ENCODE measurements around the gene CNDP2. TPM values are rescaled to one million over a fixed set of nuclear protein-coding genes. Genes with fewer than 3 reads are reported as not detected.

CNDP2 gene
- total RNA-seq, 1 donor from 2014 or later = 237 TPM

DNA sequence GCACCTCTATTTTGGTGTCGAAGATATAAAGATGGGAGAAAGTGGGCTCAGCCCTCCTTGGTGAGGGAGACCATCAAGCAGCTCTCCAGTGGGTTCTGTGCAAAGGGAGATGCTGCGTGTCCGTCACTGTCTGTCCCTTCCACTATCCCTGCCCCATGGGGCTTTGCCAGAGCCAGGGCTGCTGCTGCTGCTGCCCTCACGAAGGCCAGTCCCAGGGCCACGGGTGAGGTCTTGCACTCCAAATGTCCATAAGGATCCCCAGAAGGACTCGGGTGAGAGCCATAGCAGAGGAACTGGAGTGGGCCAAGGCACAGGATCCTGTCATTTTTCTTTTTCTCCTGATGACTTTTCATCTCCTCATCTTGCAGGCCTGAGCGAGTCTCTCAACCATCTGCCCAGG, 35.3 kb upstream of the CNDP2 start:
- ATAC-seq (no peak), DNase-seq (no peak)
- Histone ChIP-seq H3K27ac (no peak overlapping the region), H3K27me3 (ENCODE audit: low read depth) (peaks cover 33% of the 10 kb centered on the region), H3K36me3 (no peaks in the 10 kb centered on the region), H3K4me3 (no peak overlapping the region), H3K9me3 (no peaks in the 10 kb centered on the region), H3K4me1 (peaks cover 9% of the 10 kb centered on the region)
- TF ChIP-seq, protein P1, sequence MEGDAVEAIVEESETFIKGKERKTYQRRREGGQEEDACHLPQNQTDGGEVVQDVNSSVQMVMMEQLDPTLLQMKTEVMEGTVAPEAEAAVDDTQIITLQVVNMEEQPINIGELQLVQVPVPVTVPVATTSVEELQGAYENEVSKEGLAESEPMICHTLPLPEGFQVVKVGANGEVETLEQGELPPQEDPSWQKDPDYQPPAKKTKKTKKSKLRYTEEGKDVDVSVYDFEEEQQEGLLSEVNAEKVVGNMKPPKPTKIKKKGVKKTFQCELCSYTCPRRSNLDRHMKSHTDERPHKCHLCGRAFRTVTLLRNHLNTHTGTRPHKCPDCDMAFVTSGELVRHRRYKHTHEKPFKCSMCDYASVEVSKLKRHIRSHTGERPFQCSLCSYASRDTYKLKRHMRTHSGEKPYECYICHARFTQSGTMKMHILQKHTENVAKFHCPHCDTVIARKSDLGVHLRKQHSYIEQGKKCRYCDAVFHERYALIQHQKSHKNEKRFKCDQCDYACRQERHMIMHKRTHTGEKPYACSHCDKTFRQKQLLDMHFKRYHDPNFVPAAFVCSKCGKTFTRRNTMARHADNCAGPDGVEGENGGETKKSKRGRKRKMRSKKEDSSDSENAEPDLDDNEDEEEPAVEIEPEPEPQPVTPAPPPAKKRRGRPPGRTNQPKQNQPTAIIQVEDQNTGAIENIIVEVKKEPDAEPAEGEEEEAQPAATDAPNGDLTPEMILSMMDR (IDR thresholded peaks at IDR 0.05) = no peak
- intact Hi-C loops (cut with DNase I) = no loop called here

DNA sequence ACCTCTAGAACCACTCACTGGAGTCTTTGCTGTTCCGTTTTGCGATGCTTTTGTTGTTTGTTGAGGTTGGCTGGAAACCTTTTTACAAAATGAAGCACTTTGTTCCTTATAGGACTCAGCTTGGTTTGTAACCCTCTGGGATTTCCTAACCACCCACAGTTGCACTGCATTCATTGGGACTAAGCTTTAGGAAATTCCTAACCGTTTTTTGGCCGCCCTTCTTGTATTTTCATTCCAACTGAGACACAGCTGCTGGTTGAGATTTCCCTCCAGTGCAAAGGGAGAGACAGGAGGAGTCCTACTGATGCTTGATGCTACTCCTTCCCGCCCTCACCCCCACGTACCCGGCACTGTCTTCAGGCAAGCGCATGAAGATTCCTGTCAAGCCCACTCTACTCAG, 32.9 kb upstream of the CNDP2 start:
- ATAC-seq (no peak), DNase-seq (no peak)
- no peak overlapping the region for H3K27ac ChIP-seq
- intact Hi-C loops (cut with DNase I) = no loop called here
- TF ChIP-seq, protein P1 (IDR thresholded peaks at IDR 0.05) = no peak
- H3K27me3 ChIP-seq (ENCODE audit: low read depth) = peaks cover 10% of the 10 kb centered on the region
- no peak overlapping the region for H3K4me3 ChIP-seq
- H3K36me3 ChIP-seq = no peaks in the 10 kb centered on the region
- no peaks in the 10 kb centered on the region for H3K9me3 ChIP-seq
- no peaks in the 10 kb centered on the region for H3K4me1 ChIP-seq

DNA sequence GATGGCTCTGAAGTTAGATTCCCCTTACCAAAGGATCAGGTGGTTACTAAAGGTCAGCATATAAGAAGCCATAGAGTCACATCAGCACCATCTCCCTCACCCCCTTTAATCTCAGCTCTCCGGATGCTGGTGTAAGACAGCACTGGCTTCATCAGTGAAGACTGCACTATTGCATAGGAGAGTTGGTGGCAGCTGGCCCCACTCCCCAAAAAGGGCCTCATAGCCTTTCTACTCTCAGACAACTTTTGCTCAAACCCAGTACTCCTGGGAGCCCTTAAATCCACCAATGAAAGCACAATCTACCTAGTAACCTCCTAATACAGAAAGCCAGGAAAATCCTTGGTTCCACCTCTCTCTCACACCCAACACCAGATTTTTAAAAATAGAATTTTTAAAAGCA, 32.2 kb upstream of the CNDP2 start:
- no peak for ATAC-seq
- Histone ChIP-seq H3K9me3 (no peaks in the 10 kb centered on the region), H3K4me3 (no peak overlapping the region), H3K36me3 (no peaks in the 10 kb centered on the region), H3K4me1 (no peaks in the 10 kb centered on the region), H3K27ac (no peak overlapping the region), H3K27me3 (ENCODE audit: low read depth) (peaks cover 5% of the 10 kb centered on the region)
- DNase-seq = no peak
- TF ChIP-seq, protein P1 (IDR thresholded peaks at IDR 0.05) = no peak
- intact Hi-C loops (cut with DNase I) = no loop called here

DNA sequence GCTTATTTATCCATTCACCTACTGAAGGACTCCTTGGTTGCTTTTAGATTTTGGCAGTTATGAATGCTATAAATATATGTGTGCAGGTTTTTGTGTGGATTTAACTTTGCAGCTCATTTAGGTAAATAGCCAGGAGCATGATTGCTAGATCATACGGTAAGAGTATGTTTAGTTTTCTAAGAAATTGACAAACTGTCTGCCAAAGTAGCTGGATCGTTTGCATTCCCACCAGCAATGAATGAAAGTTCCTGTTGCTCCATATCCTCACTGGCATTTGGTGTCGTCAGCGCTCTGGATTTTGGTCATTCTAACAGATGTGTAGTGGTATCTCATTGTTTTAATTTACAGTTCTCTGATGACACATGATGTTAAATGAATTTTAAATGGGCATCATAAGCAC, 30.4 kb upstream of the CNDP2 start:
- DNase-seq (no peak), ATAC-seq (no peak)
- intact Hi-C loops (cut with DNase I) = no loop called here
- Histone ChIP-seq H3K4me3 (no peak overlapping the region), H3K4me1 (no peaks in the 10 kb centered on the region), H3K36me3 (no peaks in the 10 kb centered on the region), H3K27ac (no peak overlapping the region), H3K9me3 (no peaks in the 10 kb centered on the region), H3K27me3 (ENCODE audit: low read depth) (no peaks in the 10 kb centered on the region)
- TF ChIP-seq, protein P1 (IDR thresholded peaks at IDR 0.05) = no peak

DNA sequence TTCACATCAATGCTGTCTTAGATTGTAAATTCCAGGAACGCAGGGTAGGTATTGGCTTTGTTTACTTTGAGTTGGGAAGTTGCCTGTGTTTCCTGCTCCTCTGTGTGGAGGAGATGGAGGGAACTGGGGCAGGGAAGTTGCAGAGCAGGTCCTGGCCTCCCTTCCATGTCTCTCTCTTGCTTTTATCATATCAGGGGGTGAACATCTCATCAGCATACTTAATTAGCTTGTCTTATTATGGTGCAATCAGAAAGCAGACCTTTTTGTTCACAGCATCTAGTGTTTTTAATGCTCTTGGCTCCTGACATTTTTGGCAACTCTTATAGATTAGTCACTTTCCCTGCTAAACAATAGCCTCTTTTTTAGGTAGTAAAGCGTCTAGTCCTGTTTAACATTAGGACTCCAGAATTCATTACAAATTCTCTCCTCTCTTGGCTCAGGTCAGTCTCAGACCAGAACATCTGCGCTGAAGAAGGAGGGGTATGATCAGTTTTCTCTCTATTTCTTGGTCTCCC, 27.6 kb upstream of the CNDP2 start:
- Histone ChIP-seq H3K36me3 (no peaks in the 10 kb centered on the region), H3K9me3 (no peaks in the 10 kb centered on the region), H3K4me3 (no peak overlapping the region), H3K27me3 (ENCODE audit: low read depth) (no peaks in the 10 kb centered on the region), H3K27ac (no peak overlapping the region), H3K4me1 (no peaks in the 10 kb centered on the region)
- intact Hi-C loops (cut with DNase I) = no loop called here
- ATAC-seq = no peak
- no peak for DNase-seq
- TF ChIP-seq, protein P1 (IDR thresholded peaks at IDR 0.05) = no peak

DNA sequence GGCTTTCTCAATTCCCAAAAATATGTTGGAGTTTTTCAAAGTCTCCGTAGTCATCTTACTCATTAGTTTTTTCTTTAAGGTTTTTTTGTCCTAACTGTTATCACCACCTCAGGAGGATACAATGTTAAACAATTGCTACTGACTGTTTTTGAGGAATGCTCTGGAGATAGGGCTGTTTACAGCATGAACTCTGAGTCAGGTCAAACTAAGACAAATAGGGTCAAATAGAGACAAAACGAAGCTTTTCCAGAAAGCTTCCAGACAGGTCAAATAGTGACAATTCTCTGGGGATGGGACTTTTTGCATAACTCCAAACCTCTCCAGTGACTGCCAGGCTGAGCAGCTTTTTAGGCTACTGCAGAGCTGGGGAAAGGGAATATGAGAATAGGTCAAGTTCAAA, 23.9 kb upstream of the CNDP2 start:
- Histone ChIP-seq H3K9me3 (no peaks in the 10 kb centered on the region), H3K36me3 (no peaks in the 10 kb centered on the region), H3K27ac (no peak overlapping the region), H3K4me3 (no peak overlapping the region), H3K4me1 (no peaks in the 10 kb centered on the region), H3K27me3 (ENCODE audit: low read depth) (no peaks in the 10 kb centered on the region)
- no peak for DNase-seq
- ATAC-seq = no peak
- TF ChIP-seq, protein P1 (IDR thresholded peaks at IDR 0.05) = no peak
- intact Hi-C loops (cut with DNase I) = no loop called here
